Stimulated activated CD8-positive, alpha-beta memory T cell treated with anti-CD3 and anti-CD28 coated beads, Interleukin-7, amount 100 ng/mL, for 24 hours (primary cell): Measurements from ENCODE around the gene LRTM2.
"Not testable (repeated sequence)": the region's sequence is repeated elsewhere in the genome, so short reads cannot be mapped to it uniquely, and the experiment has no call there.

Experiments
- DNase-seq: peaks from one replicate; pipeline ENCODE4 v3.0.0-alpha.2; 2020; ENCODE audit warnings: low read depth

LRTM2 gene

GRCh38 chr12:1811281-1811947 lies 9.0 kb upstream of the LRTM2 start:
- no peak for DNase-seq

- no peak for DNase-seq
These were observed 8.4 kb upstream of the LRTM2 start for GRCh38 chr12:1811948-1812291.

GRCh38 chr12:1812650-1813302 lies 7.6 kb upstream of the LRTM2 start:
- no peak for DNase-seq

- DNase-seq: no peak
These were observed 6.1 kb upstream of the LRTM2 start for GRCh38 chr12:1814266-1814665.

DNA sequence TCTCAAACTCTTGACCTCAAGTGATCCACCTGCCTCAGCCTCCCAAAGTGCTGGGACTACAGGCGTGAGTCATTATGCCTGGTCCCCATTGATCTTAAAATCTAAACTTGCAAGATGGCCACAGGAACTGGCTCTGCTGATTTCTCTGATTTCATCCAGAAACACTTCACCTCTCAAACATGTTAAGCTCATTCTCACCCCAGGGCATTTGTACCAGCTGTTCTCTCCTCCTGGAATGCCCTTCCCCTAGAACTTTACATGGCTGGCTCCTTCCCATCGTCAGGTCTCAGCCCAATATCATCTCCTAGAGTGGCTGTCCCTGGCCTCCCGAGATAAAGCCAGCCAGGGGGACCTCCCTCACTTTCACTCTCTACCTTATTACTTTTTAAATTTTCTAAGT lies 5.3 kb upstream of the LRTM2 start:
- DNase-seq: no peak

- DNase-seq: no peak
These were observed 4.3 kb upstream of the LRTM2 start for GRCh38 chr12:1815814-1816729.

DNA sequence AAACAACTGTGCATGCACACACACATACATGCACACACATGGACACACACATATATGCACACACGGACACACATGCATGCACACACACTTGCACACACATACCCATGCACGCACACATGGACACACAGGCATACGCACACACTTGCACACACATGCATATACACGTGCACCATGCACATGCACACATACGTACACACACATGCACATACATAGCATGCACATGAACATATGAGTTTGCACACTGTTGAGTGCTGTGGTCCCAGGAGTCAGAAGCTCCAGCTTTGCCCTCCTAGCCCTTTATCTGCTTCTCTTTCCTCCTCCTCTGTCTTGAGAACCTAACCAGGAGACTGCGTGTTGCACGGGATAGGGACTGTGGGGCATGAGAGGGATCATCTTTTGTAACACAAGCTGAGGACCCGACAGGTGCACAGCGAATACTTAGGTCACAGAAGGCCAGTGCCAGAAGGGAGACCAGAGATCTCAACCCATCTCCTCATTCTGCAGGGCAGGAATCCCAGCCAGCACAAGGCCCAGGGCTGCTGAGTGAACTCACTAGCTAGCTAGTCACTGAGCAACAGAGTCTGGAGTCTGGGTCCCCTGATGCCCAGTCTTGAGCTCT lies 3.5 kb upstream of the LRTM2 start:
- DNase-seq: no peak

DNA sequence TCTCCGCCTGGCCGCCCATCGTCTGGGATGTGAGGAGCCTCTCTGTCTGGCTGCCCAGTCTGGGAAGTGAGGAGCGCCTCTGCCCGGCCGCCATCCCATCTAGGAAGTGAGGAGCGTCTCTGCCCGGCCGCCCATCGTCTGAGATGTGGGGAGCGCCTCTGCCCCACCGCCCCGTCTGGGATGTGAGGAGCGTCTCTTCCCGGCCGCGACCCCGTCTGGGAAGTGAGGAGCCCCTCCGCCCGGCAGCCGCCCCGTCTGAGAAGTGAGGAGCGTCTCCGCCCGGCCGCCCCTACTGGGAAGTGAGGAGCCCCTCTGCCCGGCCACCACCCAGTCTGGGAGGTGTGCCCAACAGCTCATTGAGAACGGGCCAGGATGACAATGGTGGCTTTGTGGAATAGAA lies 2.4 kb upstream of the LRTM2 start:
- DNase-seq: not testable (repeated sequence)

DNA sequence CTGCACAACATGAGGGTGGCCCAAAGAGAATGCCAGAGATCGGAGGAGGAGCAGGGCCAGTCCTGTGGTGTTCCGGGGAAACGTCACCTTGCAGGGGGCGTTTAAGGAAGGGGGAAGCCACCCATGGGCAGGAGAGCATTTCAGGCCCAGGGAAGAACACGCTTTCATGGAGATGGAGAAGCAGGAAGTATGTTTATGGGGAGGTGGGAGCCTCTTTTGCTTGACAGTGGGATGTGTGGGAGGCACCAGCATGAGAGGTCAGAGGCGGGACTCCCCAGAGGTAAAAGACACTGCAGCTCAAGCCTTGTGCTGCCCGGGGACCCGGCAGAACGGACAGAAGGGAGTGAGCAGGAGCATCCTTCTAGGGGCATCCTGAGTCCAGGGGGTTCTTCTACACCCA lies 1.3 kb upstream of the LRTM2 start:
- no peak for DNase-seq

DNA sequence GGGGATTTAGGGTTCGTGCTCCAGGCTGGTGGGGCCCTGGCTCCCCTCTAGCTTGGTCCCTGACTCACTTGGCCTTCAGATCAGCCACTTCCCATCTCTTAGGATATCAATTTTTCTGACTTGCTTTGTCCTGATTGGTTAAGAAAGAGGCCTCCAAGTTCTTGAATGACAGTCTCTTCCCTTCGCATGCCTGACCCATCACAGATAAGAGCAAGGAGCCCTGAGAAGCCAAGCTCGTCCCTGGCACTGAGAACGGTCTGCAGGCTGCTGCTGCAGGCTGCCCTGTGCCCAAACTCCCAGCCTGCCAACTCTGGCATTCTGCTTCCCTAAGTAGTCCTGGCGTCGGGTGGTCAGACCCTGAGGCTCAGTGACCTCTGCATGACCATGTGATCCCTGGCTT lies 794 bp upstream of the LRTM2 start:
- DNase-seq: no peak

DNA sequence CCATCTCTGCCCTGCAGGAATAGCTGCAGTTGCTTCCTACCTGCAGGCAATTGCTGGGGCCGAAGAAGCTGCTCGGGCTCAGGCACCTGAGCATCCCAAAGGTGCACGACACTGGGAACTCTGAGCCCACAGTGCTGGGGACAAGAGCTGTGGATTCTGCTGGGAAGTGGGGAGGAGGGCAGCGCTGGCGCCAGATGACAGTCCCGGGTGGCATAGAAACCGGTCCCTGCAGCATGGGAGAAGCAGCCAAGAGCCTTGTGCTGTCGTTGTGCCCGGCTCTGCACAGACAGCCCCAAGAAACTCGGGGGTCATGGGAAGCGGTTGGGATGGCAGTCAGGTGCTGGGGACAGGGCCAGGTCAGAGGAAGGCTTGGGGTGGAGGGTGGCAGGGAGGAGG lies 529 bp downstream of the LRTM2 start:
- DNase-seq: no peak

DNA sequence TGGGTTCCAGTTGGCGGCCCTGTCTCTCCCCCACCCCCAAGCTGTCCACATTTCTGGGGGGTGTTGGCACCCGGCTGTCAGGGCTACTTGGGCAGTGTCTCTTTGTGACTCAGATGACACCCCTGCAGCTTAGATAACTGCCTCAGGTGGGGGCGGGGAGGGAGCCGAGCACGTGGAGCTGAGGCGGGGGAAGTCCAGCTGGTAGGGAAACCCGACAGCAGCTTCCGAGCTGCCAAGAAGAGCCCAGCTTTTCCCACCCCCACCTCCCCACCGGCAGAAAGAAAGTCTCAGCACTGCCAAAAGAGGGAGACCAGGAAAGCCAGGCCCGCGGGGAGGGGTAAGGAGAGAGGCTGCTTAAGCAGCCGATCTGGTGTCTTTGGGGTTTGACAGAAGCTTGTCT lies 1.4 kb downstream of the LRTM2 start:
- DNase-seq: no peak

GRCh38 chr12:1822699-1823098 lies 2.3 kb downstream of the LRTM2 start:
- DNase-seq: no peak

DNA sequence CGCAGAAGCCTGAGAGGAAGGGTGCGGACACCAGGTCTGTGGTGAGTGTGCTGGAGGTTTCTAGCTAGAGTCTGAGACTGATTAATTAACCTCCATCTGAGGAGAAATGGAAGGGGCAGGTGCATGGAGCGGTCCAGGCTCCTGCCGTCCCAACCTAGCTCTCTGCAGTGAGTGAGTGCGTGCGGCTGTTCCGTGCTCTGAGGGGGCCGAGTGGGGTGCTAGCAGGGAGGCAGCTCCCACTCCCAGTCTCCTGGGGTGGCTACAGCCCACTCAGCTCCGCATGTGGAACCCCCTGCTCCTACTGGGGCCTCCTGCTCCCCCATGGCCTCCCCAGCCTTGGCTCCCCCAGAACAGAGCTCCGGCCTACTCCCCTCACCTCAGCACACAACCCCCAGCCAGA lies 2.9 kb downstream of the LRTM2 start:
- no peak for DNase-seq

DNA sequence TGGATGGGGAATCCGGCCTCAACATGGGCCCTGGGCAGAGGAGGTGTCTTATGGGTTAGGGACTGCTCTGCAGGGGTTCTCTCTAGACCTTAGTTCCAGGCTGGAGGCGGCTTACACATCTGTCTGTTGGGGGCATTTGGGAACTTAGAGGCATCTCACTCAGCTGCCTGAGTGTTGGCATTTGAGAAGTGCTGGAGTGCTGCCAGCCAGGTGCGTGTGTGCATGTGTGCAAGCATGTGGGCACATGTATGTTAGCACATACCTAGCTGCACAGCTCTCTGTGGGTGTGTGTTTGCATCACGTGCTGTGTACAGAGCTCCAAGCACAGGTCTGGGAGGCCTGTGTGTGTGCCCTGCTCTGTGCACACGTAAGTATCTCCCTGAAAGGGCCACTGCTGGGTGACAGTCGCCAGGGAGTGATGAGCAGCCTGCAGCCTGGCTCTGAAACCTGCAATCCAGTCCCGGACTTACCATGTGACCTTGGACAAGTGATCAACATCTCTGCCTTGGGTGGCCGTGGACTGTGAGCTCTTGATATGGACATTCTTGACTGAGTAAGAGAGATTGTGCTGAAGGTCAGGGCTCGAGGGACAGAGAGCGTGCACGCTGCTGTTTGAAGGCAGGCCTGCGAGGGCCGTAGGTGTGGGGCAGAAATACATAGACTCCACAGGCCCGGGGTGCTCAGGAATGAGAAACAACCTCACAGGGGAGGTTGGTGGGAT lies 5.2 kb downstream of the LRTM2 start:
- DNase-seq: no peak

- no peak for DNase-seq
These were observed 6.0 kb downstream of the LRTM2 start for GRCh38 chr12:1826401-1826800.

DNA sequence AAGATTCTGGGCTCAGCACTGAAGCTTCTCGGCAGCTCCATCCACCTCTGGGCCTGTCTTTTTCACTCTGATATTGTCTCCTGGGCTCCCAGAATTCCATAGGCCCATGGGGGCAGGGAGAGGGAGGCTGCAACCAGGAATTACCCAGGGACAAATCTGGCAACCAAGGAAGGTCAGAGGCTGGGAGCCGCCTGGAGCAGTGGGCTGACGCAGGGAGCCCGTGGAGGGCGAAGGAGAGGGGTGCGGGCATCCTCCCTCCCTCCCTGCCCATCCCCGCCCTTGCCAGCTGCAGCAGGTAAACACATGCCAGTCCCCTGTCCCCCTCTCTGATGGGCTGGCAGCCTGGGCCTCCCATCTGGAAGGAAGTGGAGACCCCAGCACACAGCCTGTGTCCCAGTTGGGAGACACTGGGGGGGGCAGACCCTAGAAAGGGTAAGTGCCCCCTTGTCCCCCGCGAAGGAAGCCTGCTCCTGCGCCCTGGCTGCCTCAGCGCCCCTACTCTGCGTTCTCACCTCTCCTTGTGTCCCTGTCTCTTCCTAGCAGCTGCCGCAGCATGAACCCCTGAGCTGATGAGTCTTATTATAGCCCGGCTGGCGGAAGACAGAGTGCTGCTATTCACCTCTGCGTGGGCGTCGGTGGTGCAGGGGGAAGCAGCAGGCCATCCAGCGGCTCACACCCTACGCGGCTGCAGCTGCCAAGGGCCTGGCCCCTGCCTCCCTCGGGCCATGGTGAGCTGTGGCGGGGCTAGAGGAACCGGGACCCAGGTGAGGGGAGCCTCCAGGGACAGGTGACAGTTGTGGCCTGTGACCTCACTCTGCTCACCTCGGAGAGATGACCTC lies 6.7 kb downstream of the LRTM2 start:
- DNase-seq: no peak

DNA sequence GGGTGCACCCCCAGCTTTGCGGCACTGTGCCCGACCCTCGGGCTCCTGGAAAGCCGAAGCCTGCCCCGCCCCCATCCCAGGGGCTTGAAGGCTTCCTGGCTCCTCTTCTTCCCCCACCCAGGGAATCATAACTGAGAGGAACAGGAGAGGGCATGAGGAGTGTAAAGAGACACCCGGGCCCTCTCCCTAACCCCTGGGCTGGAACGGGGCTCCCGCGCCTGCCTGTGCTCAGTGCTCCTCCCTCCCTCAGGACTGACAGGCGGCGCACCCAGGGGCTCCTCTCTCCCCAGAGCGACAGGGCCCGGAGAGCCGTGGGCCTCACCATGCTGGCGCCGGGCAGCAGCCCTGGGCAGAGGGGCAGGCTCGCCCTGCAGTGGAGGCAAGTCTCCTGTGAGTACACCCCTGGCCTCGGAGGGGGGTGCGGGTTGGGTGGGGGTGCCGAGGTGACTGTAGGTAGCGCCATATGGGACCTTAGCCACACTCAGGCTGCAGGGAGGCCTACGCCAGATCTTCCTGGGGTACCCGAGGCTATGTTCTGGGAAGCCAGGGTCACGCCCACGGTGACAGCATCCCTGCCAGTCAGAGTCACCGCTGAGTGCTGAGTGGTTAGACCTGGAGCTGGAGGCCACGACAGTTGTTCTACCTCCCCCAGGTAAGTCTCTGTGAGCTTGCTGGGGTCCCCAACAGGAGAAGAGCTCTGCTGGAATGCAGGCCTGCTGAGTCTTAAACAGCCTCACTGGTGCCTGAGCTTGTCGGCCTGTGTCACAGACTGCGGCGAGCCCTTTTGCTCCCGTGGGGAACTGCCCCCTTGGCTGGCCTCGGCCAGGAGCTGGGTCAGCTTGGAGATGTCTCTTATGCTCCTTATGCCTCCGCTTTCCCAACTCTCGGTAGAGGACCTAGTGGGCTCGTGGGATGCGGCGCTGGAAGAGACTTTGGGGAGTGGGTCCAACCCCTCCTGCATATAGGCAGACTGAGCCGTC lies 7.8 kb downstream of the LRTM2 start:
- DNase-seq: no peak

GRCh38 chr12:1828856-1829255 lies 8.5 kb downstream of the LRTM2 start:
- no peak for DNase-seq
